KG1 (cell line): Measurements from ENCODE around the gene ROR2.

ENCODE experiments used
- DNase-seq: peaks from one replicate; lab custom pipeline; 2025; lab: John Stamatoyannopoulos, UW

Gene ROR2

GRCh38 chr9:91841591-91841990 lies 108.4 kb downstream of the ROR2 start:
- DNase-seq: no peak

- DNase-seq: no peak
These were observed 109.1 kb downstream of the ROR2 start for GRCh38 chr9:91840882-91841281.

GRCh38 chr9:91840469-91840868 lies 109.6 kb downstream of the ROR2 start:
- DNase-seq: no peak

- DNase-seq: no peak
These were observed 110.0 kb downstream of the ROR2 start for GRCh38 chr9:91839926-91840465.

- DNase-seq: no peak
These were observed 111.9 kb downstream of the ROR2 start for GRCh38 chr9:91837981-91838731.

GRCh38 chr9:91836515-91836914 lies 113.5 kb downstream of the ROR2 start:
- no peak for DNase-seq

GRCh38 chr9:91835632-91836031 lies 114.4 kb downstream of the ROR2 start:
- no peak for DNase-seq

- DNase-seq: no peak
These were observed 114.8 kb downstream of the ROR2 start for GRCh38 chr9:91835216-91835615.

- no peak for DNase-seq
These were observed 115.3 kb downstream of the ROR2 start for GRCh38 chr9:91834740-91835139.

- no peak for DNase-seq
These were observed 116.2 kb downstream of the ROR2 start for GRCh38 chr9:91833878-91834255.

GRCh38 chr9:91833096-91833877 lies 116.7 kb downstream of the ROR2 start:
- DNase-seq: no peak

GRCh38 chr9:91832322-91832721 lies 117.7 kb downstream of the ROR2 start:
- no peak for DNase-seq

GRCh38 chr9:91825866-91826265 lies 124.2 kb downstream of the ROR2 start:
- no peak for DNase-seq

- no peak for DNase-seq
These were observed 124.6 kb downstream of the ROR2 start for GRCh38 chr9:91825422-91825821.

- no peak for DNase-seq
These were observed 125.3 kb downstream of the ROR2 start for GRCh38 chr9:91824601-91825305.

- DNase-seq: no peak
These were observed 125.9 kb downstream of the ROR2 start for GRCh38 chr9:91824151-91824550.

GRCh38 chr9:91820949-91821880 lies 128.8 kb downstream of the ROR2 start:
- DNase-seq: no peak

GRCh38 chr9:91820126-91820750 lies 129.8 kb downstream of the ROR2 start:
- no peak for DNase-seq

- no peak for DNase-seq
These were observed 131.2 kb downstream of the ROR2 start for GRCh38 chr9:91818647-91819403.

GRCh38 chr9:91818225-91818585 lies 131.8 kb downstream of the ROR2 start:
- DNase-seq: no peak
